Mesodermal cell (in vitro differentiated cells): ENCODE measurements around the gene LATS2.

Experiments used
- H3K27ac ChIP-seq: 2 replicates; pipeline ENCODE4 v1.7.0; 2013; ENCODE audit warnings: mild to moderate bottlenecking, low read depth, low read length, moderate library complexity; ENCODE audit not compliant: severe bottlenecking
- H3K36me3 ChIP-seq: 2 replicates; pipeline ENCODE4 v1.7.1; 2013; ENCODE audit warnings: mild to moderate bottlenecking, low read length, moderate library complexity; ENCODE audit not compliant: control insufficient read depth, insufficient read depth
- H3K4me1 ChIP-seq: one replicate; pipeline ENCODE4 v1.7.1; 2013; ENCODE audit warnings: mild to moderate bottlenecking, low read length; ENCODE audit not compliant: insufficient read depth, control insufficient read depth, poor library complexity, severe bottlenecking
- H3K4me3 ChIP-seq: 2 replicates; pipeline ENCODE4 v1.7.0; 2013; ENCODE audit warnings: low read length, control low read depth, mild to moderate bottlenecking; ENCODE audit not compliant: insufficient read depth, poor library complexity, severe bottlenecking; ENCODE audit errors: extremely low read depth
- H3K9me3 ChIP-seq: 2 replicates; pipeline ENCODE4 v1.7.1; 2013; ENCODE audit warnings: mild to moderate bottlenecking, low read length, moderate library complexity; ENCODE audit not compliant: control insufficient read depth
- WGBS, 2 experiments: methylation state at CpG; one replicate each; pipeline ENCODE4 v1.1.5; 2013; ENCODE audit warnings: missing lambda C conversion rate in 2 of 2; ENCODE audit not compliant: insufficient coverage in 2 of 2; 5-methylcytosine and 5-hydroxymethylcytosine counted together

Gene LATS2

DNA sequence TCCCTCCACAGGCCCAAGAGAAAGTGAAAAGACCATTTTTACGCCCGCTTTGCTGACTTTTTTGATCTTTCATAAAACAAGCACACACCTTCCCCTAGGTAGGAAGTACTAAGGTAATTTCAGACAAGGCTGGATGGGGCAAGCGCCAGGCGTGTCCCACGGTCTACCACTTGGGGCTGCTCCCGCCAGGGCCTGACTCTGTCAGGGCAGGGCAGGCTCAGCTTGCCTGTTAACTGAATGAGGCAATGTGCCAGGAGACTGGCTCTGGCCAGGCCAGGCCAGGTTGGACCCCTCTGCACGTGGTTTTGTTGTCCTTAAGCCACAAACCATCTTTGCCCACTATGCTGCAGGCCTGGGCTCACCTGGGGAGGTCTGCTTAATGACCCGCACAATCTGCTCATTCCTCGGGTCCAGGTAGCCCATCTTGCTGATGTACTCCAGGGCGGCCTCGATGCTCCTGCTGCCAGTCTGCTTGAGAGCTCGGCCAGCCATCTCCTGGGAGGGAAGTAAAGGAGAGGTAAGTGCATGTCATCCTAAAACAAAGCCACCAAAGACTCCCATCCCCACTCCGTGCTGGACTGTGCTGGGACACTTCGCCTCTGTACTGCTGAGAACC lies 70.4 kb downstream of the LATS2 start:
- peaks cover 66% of the 10 kb centered on the region for H3K36me3 ChIP-seq
- no peak overlapping the region for H3K4me3 ChIP-seq
- H3K27ac ChIP-seq, result no peak overlapping the region
- WGBS, 2 experiments, result 94 to 96% methylated on average over 4 to 9 of the region's 14 CpGs
- H3K4me1 ChIP-seq, result no peaks in the 10 kb centered on the region
- H3K9me3 ChIP-seq, result no peaks in the 10 kb centered on the region

DNA sequence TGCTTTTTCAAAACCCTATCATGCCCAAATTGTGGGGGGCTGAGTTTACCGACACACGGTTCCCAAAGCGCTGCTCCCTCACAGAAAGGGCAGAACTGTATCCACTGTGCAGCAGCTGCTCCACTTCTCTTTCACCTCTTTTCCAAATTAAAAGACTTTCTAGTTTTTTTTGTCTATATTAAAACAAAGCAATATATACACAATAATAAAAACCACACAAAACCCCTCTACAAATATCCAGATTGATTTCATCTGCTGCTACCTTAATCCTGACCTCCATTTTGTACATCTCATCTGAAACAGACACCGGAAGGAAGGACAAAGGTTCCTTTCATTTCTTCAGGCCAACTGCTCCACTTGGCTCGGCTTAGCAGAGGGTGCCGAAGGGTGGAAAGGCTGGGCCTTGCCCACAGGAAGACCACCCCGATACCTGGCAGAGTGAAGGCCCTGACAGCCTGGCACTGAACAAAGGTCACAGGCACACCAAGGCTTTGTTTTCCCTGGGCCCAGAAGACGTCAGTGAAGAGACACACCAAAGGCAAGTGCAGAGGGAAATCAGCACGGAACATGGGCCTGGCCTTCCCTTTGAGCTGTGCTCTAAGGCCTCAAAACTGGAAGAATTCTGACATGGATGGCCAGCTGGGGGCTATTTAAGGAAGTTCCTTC lies 71.6 kb downstream of the LATS2 start:
- no peaks in the 10 kb centered on the region for H3K4me1 ChIP-seq
- H3K9me3 ChIP-seq, result no peaks in the 10 kb centered on the region
- whole genome bisulfite sequencing, 2 experiments, result 94 to 97% methylated on average over 5 to 6 of the region's 9 CpGs
- no peak overlapping the region for H3K4me3 ChIP-seq
- peak overlapping the region; percentile 29 for H3K27ac ChIP-seq
- peaks cover 68% of the 10 kb centered on the region for H3K36me3 ChIP-seq

- H3K9me3 ChIP-seq, result no peaks in the 10 kb centered on the region
- peaks cover 66% of the 10 kb centered on the region for H3K36me3 ChIP-seq
- WGBS, 2 experiments, result 92 to 93% methylated on average over 41 to 42 of the region's 44 CpGs
- H3K27ac ChIP-seq, result no peak overlapping the region
- H3K4me3 ChIP-seq, result no peak overlapping the region
- no peaks in the 10 kb centered on the region for H3K4me1 ChIP-seq
Measured at GRCh38 chr13:20988909-20989655, 72.3 kb downstream of the LATS2 start.

DNA sequence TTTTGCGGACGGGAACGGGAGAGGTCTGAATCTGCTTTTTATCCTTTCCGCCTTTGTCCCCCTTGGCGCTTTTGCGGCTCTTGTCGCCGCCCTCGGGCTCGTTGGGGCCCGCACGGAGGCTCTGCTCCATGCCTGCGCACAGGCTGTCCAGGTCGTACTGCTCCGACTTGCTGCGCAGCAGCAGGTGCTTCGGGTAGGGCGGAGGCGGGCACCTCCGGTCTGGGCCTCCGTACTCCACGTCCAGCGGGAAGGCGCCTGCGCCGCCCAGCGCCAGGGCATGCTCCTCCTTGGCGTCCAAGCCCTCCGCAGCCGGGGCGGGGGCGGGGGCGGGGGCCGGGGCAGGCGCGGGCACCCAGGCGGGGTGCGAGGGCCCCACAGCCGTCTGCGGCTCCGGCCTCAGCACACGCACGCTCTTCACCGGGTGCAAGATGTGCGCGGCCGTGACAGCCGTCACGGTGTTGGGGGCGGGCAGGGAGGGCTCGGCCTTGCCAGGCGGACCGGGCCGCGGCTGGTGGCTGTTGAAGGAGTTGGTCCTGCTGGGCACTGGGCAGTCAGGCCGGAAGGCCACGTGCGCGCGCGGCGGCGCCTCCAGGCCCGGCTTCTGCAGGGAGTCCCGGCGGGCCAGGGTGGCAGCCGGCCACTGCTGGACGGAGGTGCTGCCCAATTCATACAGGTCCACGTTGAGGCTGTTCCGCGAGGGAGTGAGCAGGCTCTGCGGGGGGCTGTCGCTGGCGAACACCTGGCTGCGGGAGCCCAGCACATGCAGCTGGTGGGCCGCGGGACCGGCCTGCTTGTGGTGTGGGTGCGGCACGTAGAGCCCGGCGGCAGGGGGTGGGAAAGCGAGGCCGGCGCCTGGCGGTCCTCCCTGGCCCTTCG lies 73.1 kb downstream of the LATS2 start:
- Histone ChIP-seq H3K4me1 (no peaks in the 10 kb centered on the region), H3K36me3 (peaks cover 68% of the 10 kb centered on the region), H3K27ac (no peak overlapping the region), H3K9me3 (no peaks in the 10 kb centered on the region), H3K4me3 (no peak overlapping the region)
- WGBS, 2 experiments, result 95% methylated on average over 76 to 81 of the region's 87 CpGs

GRCh38 chr13:20987599-20987998 lies 73.8 kb downstream of the LATS2 start:
- peaks cover 72% of the 10 kb centered on the region for H3K36me3 ChIP-seq
- H3K9me3 ChIP-seq, result no peaks in the 10 kb centered on the region
- 95 to 96% methylated on average over 7 to 11 of the region's 11 CpGs for WGBS, 2 experiments
- no peak overlapping the region for H3K27ac ChIP-seq
- H3K4me3 ChIP-seq, result no peak overlapping the region
- no peaks in the 10 kb centered on the region for H3K4me1 ChIP-seq

- Histone ChIP-seq H3K9me3 (no peaks in the 10 kb centered on the region), H3K4me1 (no peaks in the 10 kb centered on the region), H3K36me3 (peaks cover 74% of the 10 kb centered on the region), H3K27ac (no peak overlapping the region), H3K4me3 (no peak overlapping the region)
- whole genome bisulfite sequencing, 2 experiments, result 86% methylated on average over 2 of the region's 2 CpGs; no CpG with 5 or more reads in 1 of the 2 experiments
Measured at GRCh38 chr13:20984879-20985278, 76.5 kb downstream of the LATS2 start.

- no peaks in the 10 kb centered on the region for H3K4me1 ChIP-seq
- no peak overlapping the region for H3K4me3 ChIP-seq
- 93 to 98% methylated on average over 9 to 10 of the region's 11 CpGs for WGBS, 2 experiments
- H3K9me3 ChIP-seq, result no peaks in the 10 kb centered on the region
- peaks cover 74% of the 10 kb centered on the region for H3K36me3 ChIP-seq
- H3K27ac ChIP-seq, result no peak overlapping the region
Measured at GRCh38 chr13:20983386-20983785, 78.0 kb downstream of the LATS2 start.

DNA sequence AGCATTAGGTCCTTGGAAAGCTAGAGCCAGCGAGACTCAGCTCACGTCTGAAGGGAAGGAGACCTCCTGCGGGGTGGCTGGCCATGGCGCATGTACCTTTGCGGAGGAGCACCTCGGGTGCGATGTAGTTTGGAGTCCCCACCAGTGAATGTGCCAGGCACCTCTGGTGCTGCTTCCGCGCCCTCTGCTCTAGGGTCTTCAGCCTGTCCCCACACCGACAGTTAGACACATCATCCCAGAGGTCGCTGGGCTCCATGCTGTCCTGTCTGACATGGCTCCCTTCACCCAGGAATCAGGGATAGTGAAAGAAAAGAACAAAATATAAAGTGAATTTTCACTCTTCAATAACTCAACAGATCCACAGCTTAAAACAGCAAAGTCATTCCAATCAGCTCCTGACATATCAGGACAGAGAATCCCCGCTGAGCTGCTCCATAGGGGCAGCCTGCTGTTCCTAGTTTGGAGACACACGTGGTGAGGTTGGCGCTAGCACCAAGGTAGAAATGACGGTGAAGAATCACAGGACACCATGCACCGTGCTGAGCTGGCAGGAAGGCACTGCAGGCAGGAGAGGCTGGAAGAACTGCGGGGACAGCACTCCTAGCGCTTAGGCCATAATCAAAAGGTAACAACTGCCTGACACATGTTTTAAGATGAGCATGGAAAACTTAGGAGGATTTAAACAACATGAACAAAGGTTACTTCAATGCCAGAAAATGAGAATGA lies 79.9 kb downstream of the LATS2 start:
- H3K4me1 ChIP-seq, result no peaks in the 10 kb centered on the region
- H3K9me3 ChIP-seq, result no peaks in the 10 kb centered on the region
- H3K27ac ChIP-seq, result no peak overlapping the region
- WGBS, 2 experiments, result 99 to 100% methylated on average over 11 to 16 of the region's 18 CpGs
- peaks cover 89% of the 10 kb centered on the region for H3K36me3 ChIP-seq
- H3K4me3 ChIP-seq, result no peak overlapping the region

DNA sequence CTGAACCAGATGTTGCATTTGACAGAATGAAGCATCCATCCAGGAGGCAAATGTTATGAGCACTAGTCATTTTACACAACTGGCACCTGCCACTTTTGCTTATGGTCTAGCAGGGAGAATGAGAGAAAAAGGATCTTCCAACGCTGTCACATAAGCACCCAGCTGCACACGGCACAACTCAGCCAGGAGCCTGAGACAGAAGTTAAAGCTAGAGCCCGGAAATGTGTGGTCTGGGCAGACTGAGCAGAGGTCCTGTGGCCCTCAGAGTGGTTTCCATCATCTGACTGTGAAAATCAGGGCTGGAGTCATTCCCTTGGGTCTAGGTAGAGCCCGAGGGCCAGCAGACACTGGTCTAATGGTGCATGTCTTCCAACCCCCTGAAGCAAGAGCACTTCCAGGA lies 80.5 kb downstream of the LATS2 start:
- H3K36me3 ChIP-seq, result peaks cover 95% of the 10 kb centered on the region
- WGBS, 2 experiments, result 96 to 100% methylated on average over 4 of the region's 4 CpGs

GRCh38 chr13:20980430-20980829 lies 81.0 kb downstream of the LATS2 start:
- H3K27ac ChIP-seq, result no peak overlapping the region
- H3K4me1 ChIP-seq, result no peaks in the 10 kb centered on the region
- H3K36me3 ChIP-seq, result peaks cover 95% of the 10 kb centered on the region
- H3K9me3 ChIP-seq, result no peaks in the 10 kb centered on the region
- 100% methylated on average over 2 to 3 of the region's 5 CpGs for WGBS, 2 experiments
- no peak overlapping the region for H3K4me3 ChIP-seq

More for the DNA sequence above, 80.5 kb downstream of the LATS2 start:
- Histone ChIP-seq H3K9me3 (no peaks in the 10 kb centered on the region), H3K27ac (no peak overlapping the region), H3K4me1 (no peaks in the 10 kb centered on the region), H3K4me3 (no peak overlapping the region)
